Skeletal muscle tissue (tissue), 4 donors: Measurements from ENCODE around the gene VAPB. TPM values are rescaled to one million over a fixed set of nuclear protein-coding genes. Genes with fewer than 3 reads are reported as not detected.

ENCODE experiments used
- H3K27ac ChIP-seq: one replicate; pipeline ENCODE4 v1.7.0; 2013; ENCODE audit warnings: mild to moderate bottlenecking, low read depth, low read length, inconsistent platforms
- H3K27me3 ChIP-seq, 3 donors: one replicate each; pipeline ENCODE4 v1.7.0; 2013; ENCODE audit warnings: low read length in 3 of 3; ENCODE audit not compliant: control insufficient read depth in 3 of 3, insufficient read depth in 3 of 3
- H3K36me3 ChIP-seq, 3 donors: one replicate each; pipeline ENCODE4 v1.7.0; 2013; ENCODE audit warnings: low read length in 3 of 3; ENCODE audit not compliant: control insufficient read depth in 3 of 3, insufficient read depth in 3 of 3
- H3K4me1 ChIP-seq, 3 donors: one replicate each; pipeline ENCODE4 v1.7.0; 2013; ENCODE audit warnings: low read length in 3 of 3, mild to moderate bottlenecking in 3 of 3; ENCODE audit not compliant: control insufficient read depth in 3 of 3, insufficient read depth in 3 of 3
- H3K4me3 ChIP-seq, 3 donors: one replicate each; pipeline ENCODE4 v1.7.0; 2013; ENCODE audit warnings: low read length in 3 of 3
- H3K9ac ChIP-seq, 3 donors: one replicate each; pipeline ENCODE4 v1.7.0; 2013; ENCODE audit warnings: low read length in 3 of 3, mild to moderate bottlenecking in 3 of 3, moderate library complexity in 2 of 3, low read depth in 1 of 3
- H3K9me3 ChIP-seq, 3 donors: one replicate each; pipeline ENCODE4 v1.7.0; 2013; ENCODE audit warnings: low read length in 3 of 3; ENCODE audit not compliant: control insufficient read depth in 3 of 3
- total RNA-seq: library from RNA; depleted of rRNA; stranded (reverse); fragments of >200 nt; gene quantifications from one replicate; pipeline ENCODE4 v1.2.3, GENCODE V29; 2014
- donor health status: Osteomylitis.

The VAPB gene
- total RNA-seq, 1 donor from 2014 or later, result 19.8 TPM

- Histone ChIP-seq H3K27me3 (no peaks in the 10 kb centered on the region), H3K4me1 (no peaks in the 10 kb centered on the region), H3K36me3 (no peaks in the 10 kb centered on the region), H3K27ac (no peak overlapping the region), H3K9ac (no peak overlapping the region), H3K4me3 (no peak overlapping the region), H3K9me3 (peaks cover 0 to 2% (median 0%) of the 10 kb centered on the region in 3 donors)
Measured at GRCh38 chr20:58464838-58465237, 75.8 kb downstream of the VAPB start.

GRCh38 chr20:58466095-58466708 is 77.2 kb downstream of the VAPB start:
- Histone ChIP-seq H3K27ac (no peak overlapping the region), H3K36me3 (no peaks in the 10 kb centered on the region), H3K9ac (no peak overlapping the region), H3K9me3 (peaks cover 0 to 2% (median 0%) of the 10 kb centered on the region in 3 donors), H3K27me3 (peaks cover 0 to 3% (median 0%) of the 10 kb centered on the region in 3 donors), H3K4me3 (no peak overlapping the region), H3K4me1 (peaks cover 0 to 3% (median 3%) of the 10 kb centered on the region in 3 donors)

GRCh38 chr20:58466729-58467571 is 77.9 kb downstream of the VAPB start:
- Histone ChIP-seq H3K27ac (no peak overlapping the region), H3K9ac (no peak overlapping the region), H3K4me1 (peaks cover 0 to 5% (median 4%) of the 10 kb centered on the region in 3 donors), H3K36me3 (no peaks in the 10 kb centered on the region), H3K9me3 (peaks cover 0 to 2% (median 0%) of the 10 kb centered on the region in 3 donors), H3K27me3 (peaks cover 0 to 7% (median 3%) of the 10 kb centered on the region in 3 donors), H3K4me3 (no peak overlapping the region)

- Histone ChIP-seq H3K36me3 (no peaks in the 10 kb centered on the region), H3K4me1 (peaks cover 0 to 5% (median 4%) of the 10 kb centered on the region in 3 donors), H3K27ac (no peak overlapping the region), H3K27me3 (peaks cover 0 to 9% (median 3%) of the 10 kb centered on the region in 3 donors), H3K9ac (no peak overlapping the region), H3K9me3 (peaks cover 0 to 2% (median 0%) of the 10 kb centered on the region in 3 donors), H3K4me3 (no peak overlapping the region)
Measured at GRCh38 chr20:58467572-58468527, 78.8 kb downstream of the VAPB start.

- Histone ChIP-seq H3K9me3 (no peaks in the 10 kb centered on the region), H3K36me3 (no peaks in the 10 kb centered on the region), H3K27ac (no peak overlapping the region), H3K4me1 (peaks cover 0 to 5% (median 4%) of the 10 kb centered on the region in 3 donors), H3K4me3 (no peak overlapping the region), H3K9ac (no peak overlapping the region), H3K27me3 (peaks cover 0 to 9% (median 3%) of the 10 kb centered on the region in 3 donors)
Measured at GRCh38 chr20:58469616-58470015, 80.6 kb downstream of the VAPB start.

- Histone ChIP-seq H3K4me3 (no peak overlapping the region), H3K27ac (no peak overlapping the region), H3K9ac (no peak overlapping the region), H3K27me3 (peaks cover 0 to 9% (median 3%) of the 10 kb centered on the region in 3 donors), H3K36me3 (no peaks in the 10 kb centered on the region), H3K4me1 (peaks cover 0 to 5% (median 4%) of the 10 kb centered on the region in 3 donors), H3K9me3 (no peaks in the 10 kb centered on the region)
Measured at GRCh38 chr20:58470336-58471192, 81.5 kb downstream of the VAPB start.

GRCh38 chr20:58471193-58472164 is 82.5 kb downstream of the VAPB start:
- peaks cover 0 to 5% (median 4%) of the 10 kb centered on the region in 3 donors for H3K4me1 ChIP-seq
- no peaks in the 10 kb centered on the region for H3K36me3 ChIP-seq
- no peak overlapping the region for H3K27ac ChIP-seq
- H3K9me3 ChIP-seq, result no peaks in the 10 kb centered on the region
- H3K27me3 ChIP-seq, result peaks cover 0 to 9% (median 3%) of the 10 kb centered on the region in 3 donors
- no peak overlapping the region for H3K9ac ChIP-seq
- no peak overlapping the region for H3K4me3 ChIP-seq

GRCh38 chr20:58472273-58473018 is 83.4 kb downstream of the VAPB start:
- no peak overlapping the region for H3K27ac ChIP-seq

More at GRCh38 chr20:58472273-58473018, 83.4 kb downstream of the VAPB start:
- H3K27me3 ChIP-seq, result peaks cover 0 to 9% (median 3%) of the 10 kb centered on the region in 3 donors
- peaks cover 0 to 5% (median 4%) of the 10 kb centered on the region in 3 donors for H3K4me1 ChIP-seq
- no peak overlapping the region for H3K9ac ChIP-seq
- H3K36me3 ChIP-seq, result no peaks in the 10 kb centered on the region
- no peak overlapping the region for H3K4me3 ChIP-seq
- H3K9me3 ChIP-seq, result no peaks in the 10 kb centered on the region
